Prostate gland (tissue), 2 donors: ENCODE results near the gene MT2A.
A peak's percentile ranks its signal among the peaks of the same experiment; 100 is the strongest.

Experiments used
- POLR2A ChIP-seq: fragments of 450-650 bp; IDR thresholded peaks from one replicate; pipeline ENCODE4 v1.6.1; 2016; ENCODE audit warnings: antibody characterized with exemption, mild to moderate bottlenecking
- POLR2AphosphoS5 ChIP-seq: sonication (generic); formaldehyde crosslinking; IDR thresholded peaks from one replicate; pipeline ENCODE4 v1.6.1; 2017; ENCODE audit warnings: antibody characterized with exemption
- TF ChIP-seq, protein P1 (sequence below), 4 experiments: fragments of 200-600 bp in 2 of 4; fragments of 450-650 bp in 2 of 4; sonication (generic) in 2 of 4; IDR thresholded peaks; 1 replicate in 3 of 4; 2 replicates in 1 of 4; pipeline ENCODE4 v1.5.1; 2016 to 2019; ENCODE audit warnings: antibody characterized with exemption in 4 of 4, mild to moderate bottlenecking in 2 of 4, moderate library complexity in 2 of 4

DNA sequence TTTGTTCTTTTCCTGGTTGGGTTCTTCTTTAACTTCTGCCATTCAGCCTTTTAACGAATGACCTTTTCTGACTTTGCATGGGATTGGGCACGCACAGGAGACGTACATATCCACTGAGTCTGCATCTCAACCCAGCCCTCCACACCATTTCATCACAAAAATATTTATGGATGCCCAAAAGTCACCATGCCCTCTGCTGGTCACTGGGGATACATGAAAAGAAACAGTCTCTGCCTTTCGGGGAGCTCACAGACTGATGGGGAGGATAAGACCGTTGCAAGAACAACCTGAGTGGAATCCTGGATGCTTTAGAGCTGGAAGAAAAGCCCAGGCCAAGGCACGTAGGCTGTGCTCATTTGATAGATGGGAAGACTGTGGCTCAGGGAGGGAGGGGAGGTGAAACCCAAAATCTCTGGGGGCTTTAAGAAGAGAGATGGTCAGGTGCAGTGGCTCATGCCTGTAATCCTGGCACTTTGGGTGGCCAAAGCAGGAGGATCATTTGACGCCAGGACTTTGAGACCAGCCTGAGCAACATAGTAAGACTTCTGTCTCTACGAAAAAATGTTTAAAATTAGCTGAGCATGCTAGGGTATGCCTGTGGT, 7.9 kb upstream of the MT2A start:
- TF ChIP-seq, protein P1, sequence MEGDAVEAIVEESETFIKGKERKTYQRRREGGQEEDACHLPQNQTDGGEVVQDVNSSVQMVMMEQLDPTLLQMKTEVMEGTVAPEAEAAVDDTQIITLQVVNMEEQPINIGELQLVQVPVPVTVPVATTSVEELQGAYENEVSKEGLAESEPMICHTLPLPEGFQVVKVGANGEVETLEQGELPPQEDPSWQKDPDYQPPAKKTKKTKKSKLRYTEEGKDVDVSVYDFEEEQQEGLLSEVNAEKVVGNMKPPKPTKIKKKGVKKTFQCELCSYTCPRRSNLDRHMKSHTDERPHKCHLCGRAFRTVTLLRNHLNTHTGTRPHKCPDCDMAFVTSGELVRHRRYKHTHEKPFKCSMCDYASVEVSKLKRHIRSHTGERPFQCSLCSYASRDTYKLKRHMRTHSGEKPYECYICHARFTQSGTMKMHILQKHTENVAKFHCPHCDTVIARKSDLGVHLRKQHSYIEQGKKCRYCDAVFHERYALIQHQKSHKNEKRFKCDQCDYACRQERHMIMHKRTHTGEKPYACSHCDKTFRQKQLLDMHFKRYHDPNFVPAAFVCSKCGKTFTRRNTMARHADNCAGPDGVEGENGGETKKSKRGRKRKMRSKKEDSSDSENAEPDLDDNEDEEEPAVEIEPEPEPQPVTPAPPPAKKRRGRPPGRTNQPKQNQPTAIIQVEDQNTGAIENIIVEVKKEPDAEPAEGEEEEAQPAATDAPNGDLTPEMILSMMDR (IDR thresholded peaks at IDR 0.05), result peak; percentile 44 to 74 (median 65)
- TF ChIP-seq POLR2A, result no peak
- peak; percentile 27 for TF ChIP-seq POLR2AphosphoS5
